ENCODE measurements around the gene FAM168A. TPM values are rescaled to one million over a fixed set of nuclear protein-coding genes. Genes with fewer than 3 reads are reported as not detected.

Gene FAM168A
- total and polyA plus RNA-seq, 2 of the 8 experiments (the other 6 are each of a cell fraction or from before 2014, with no cell fraction given), result 17.1 to 21.6 TPM

GRCh38 chr11:73590991-73591390, 6.9 kb downstream of the FAM168A start:
- no peaks in the 10 kb centered on the region for H3K23me2 ChIP-seq (ENCODE audit: low read depth, low read length)
- H3K27ac ChIP-seq (ENCODE audit: low read depth, low read length), result no peak overlapping the region
- H3K36me3 ChIP-seq (ENCODE audit: control insufficient read depth in 2 of 4, insufficient read depth in 4 of 4, low read length in 3 of 4), result no peaks in the 10 kb centered on the region
- ChIA-PET POLR2A (ENCODE audit: partially characterized antibody) (no interaction called here), CTCF (ENCODE audit: partially characterized antibody) (interaction anchor here (0.6 to 1.5 kb wide), 14 partner anchors 9 to 1884 kb away, joined by 3 to 7 read pairs (median 3); no protein-coding TSS in a partner anchor)
- no peak overlapping the region for H2AFZ ChIP-seq (ENCODE audit: low read length)
- no peak for TF ChIP-seq BRCA1 (IDR thresholded peaks at IDR 0.05; ENCODE audit: low read depth, low read length)
- TF ChIP-seq BACH1 (IDR thresholded peaks at IDR 0.05; ENCODE audit: low read length), result no peak
- H4K20me1 ChIP-seq (replicated peaks in 1 of 2; ENCODE audit: control insufficient read depth in 1 of 2, insufficient read depth in 2 of 2, low read length in 2 of 2), result no peaks in the 10 kb centered on the region
- no peak overlapping the region for H2AK5ac ChIP-seq (ENCODE audit: low read depth, low read length)
- no peak overlapping the region for H3K23ac ChIP-seq (ENCODE audit: insufficient read length)
- H4K91ac ChIP-seq (replicated peaks; ENCODE audit: insufficient read length, low read length), result no peak overlapping the region
- H2BK20ac ChIP-seq (ENCODE audit: low read length), result no peak overlapping the region
- H3K18ac ChIP-seq (ENCODE audit: extremely low read depth, low read length), result no peak overlapping the region
- no peak overlapping the region for H2BK12ac ChIP-seq (ENCODE audit: low read depth, low read length)
- no peak overlapping the region for H4K5ac ChIP-seq (ENCODE audit: insufficient read length, low read depth, low read length)
- H3K9ac ChIP-seq (replicated peaks in 1 of 4; ENCODE audit: extremely low read depth in 1 of 4, low read depth in 3 of 4, low read length in 3 of 4), result no peak overlapping the region
- DNase-seq (ENCODE audit: low read depth in 1 of 2, low spot score in 2 of 2) (no peak), FAIRE-seq (no peak)
- peaks cover 0 to 82% of the 10 kb centered on the region in 2 experiments; a peak in 3 of 4 replicates for H3K79me2 ChIP-seq (ENCODE audit: control insufficient read depth in 1 of 2, insufficient read depth in 2 of 2, low read length in 2 of 2)
- H3K27me3 ChIP-seq (replicated peaks in 1 of 4; ENCODE audit: control insufficient read depth in 3 of 4, extremely low read depth in 1 of 4, insufficient read depth in 3 of 4, low read length in 3 of 4), result no peaks in the 10 kb centered on the region
- H3K79me1 ChIP-seq (ENCODE audit: low read depth, low read length), result peaks cover 2% of the 10 kb centered on the region; the same call in 1 of the 2 replicates
- no peak overlapping the region for H2BK5ac ChIP-seq (ENCODE audit: low read depth, low read length)
- no peak overlapping the region for H3K4me2 ChIP-seq (ENCODE audit: insufficient read depth in 1 of 2, low read depth in 2 of 2, low read length in 2 of 2)
- H3K4me3 ChIP-seq (ENCODE audit: extremely low read depth in 1 of 4, insufficient read depth in 2 of 4, low read depth in 3 of 4, low read length in 4 of 4), result no peak overlapping the region
- H2BK15ac ChIP-seq (ENCODE audit: low read length), result no peak overlapping the region
- H4K8ac ChIP-seq (ENCODE audit: extremely low read depth, insufficient read depth, low read length), result peak overlapping the region; percentile 80; the same call in 1 of the 2 replicates
- peaks cover 0 to 7% (median 0%) of the 10 kb centered on the region in 4 experiments; a peak in 2 of 7 replicates for H3K4me1 ChIP-seq (replicated peaks in 1 of 4; ENCODE audit: control insufficient read depth in 3 of 4, insufficient read depth in 4 of 4, low read length in 3 of 4)
- no peak overlapping the region for H3K56ac ChIP-seq (replicated peaks; ENCODE audit: insufficient read length, low read depth, low read length)
- no peak overlapping the region for H3K4ac ChIP-seq (replicated peaks; ENCODE audit: insufficient read length, low read depth, low read length)
- no peak overlapping the region for H2BK120ac ChIP-seq (replicated peaks; ENCODE audit: low read depth, low read length)
- no peak overlapping the region for H3K14ac ChIP-seq (ENCODE audit: insufficient read length)
- 81% methylated on average over 7 of the region's 7 CpGs; no CpG with 5 or more reads in 1 of the 2 experiments for WGBS, 2 experiments (ENCODE audit: extremely low coverage in 1 of 2, insufficient coverage in 1 of 2, insufficient read length in 1 of 2, insufficient replicate concordance in 2 of 2, low coverage in 1 of 2, low lambda C conversion rate in 2 of 2, missing lambda C conversion rate in 1 of 2)
- H3K9me3 ChIP-seq (ENCODE audit: insufficient read depth in 2 of 2, low read depth in 1 of 2, low read length in 1 of 2), result no peaks in the 10 kb centered on the region

Measured in H1 (cell line).